Subcutaneous abdominal adipose tissue (tissue), 5 donors: Measurements from ENCODE around the gene PRMT1.

Experiments
- H3K27ac ChIP-seq: one replicate; pipeline ENCODE4 v1.7.0; 2013; ENCODE audit warnings: low read depth, mild to moderate bottlenecking, inconsistent platforms, low read length, moderate library complexity
- H3K27me3 ChIP-seq, 5 donors: one replicate each; pipeline ENCODE4 v1.7.0; 2013; ENCODE audit warnings: low read length in 5 of 5, inconsistent platforms in 1 of 5; ENCODE audit not compliant: control insufficient read depth in 5 of 5, insufficient read depth in 4 of 5
- H3K36me3 ChIP-seq, 5 donors: one replicate each; pipeline ENCODE4 v1.7.0; 2013; ENCODE audit warnings: low read length in 5 of 5; ENCODE audit not compliant: control insufficient read depth in 5 of 5, insufficient read depth in 5 of 5
- H3K4me1 ChIP-seq, 5 donors: one replicate each; pipeline ENCODE4 v1.7.0; 2013; ENCODE audit warnings: low read length in 5 of 5, mild to moderate bottlenecking in 3 of 5, moderate library complexity in 1 of 5; ENCODE audit not compliant: control insufficient read depth in 5 of 5, insufficient read depth in 5 of 5
- H3K4me3 ChIP-seq, 5 donors: one replicate each; pipeline ENCODE4 v1.7.0; 2013; ENCODE audit warnings: low read length in 5 of 5, low read depth in 1 of 5
- H3K9ac ChIP-seq, 5 donors: one replicate each; pipeline ENCODE4 v1.7.0; 2013; ENCODE audit warnings: low read length in 5 of 5, mild to moderate bottlenecking in 4 of 5, moderate library complexity in 3 of 5
- H3K9me3 ChIP-seq, 5 donors: one replicate each; pipeline ENCODE4 v1.7.0; 2013; ENCODE audit warnings: low read length in 5 of 5; ENCODE audit not compliant: control insufficient read depth in 5 of 5
- donor health status: healthy.
- donor health status: healthy.
- donor health status: healthy.
- donor health status: healthy.
- donor health status: healthy.

Gene PRMT1

GRCh38 chr19:49680421-49681351, 3.6 kb downstream of the PRMT1 start:
- peak overlapping the region in 2 of 5 donors; percentile 8 to 68 for H3K9ac ChIP-seq
- H3K9me3 ChIP-seq: no peaks in the 10 kb centered on the region
- H3K4me1 ChIP-seq: peaks cover 3 to 53% (median 36%) of the 10 kb centered on the region in 5 donors
- peak overlapping the region; percentile 50 for H3K27ac ChIP-seq
- peak overlapping the region; percentile 7 to 54 (median 25) for H3K4me3 ChIP-seq
- H3K36me3 ChIP-seq: peaks cover 0 to 36% (median 31%) of the 10 kb centered on the region in 5 donors
- no peaks in the 10 kb centered on the region for H3K27me3 ChIP-seq

GRCh38 chr19:49681830-49682229, 4.8 kb downstream of the PRMT1 start:
- Histone ChIP-seq H3K36me3 (peaks cover 0 to 45% (median 39%) of the 10 kb centered on the region in 5 donors), H3K4me3 (no peak overlapping the region), H3K4me1 (peaks cover 2 to 52% (median 36%) of the 10 kb centered on the region in 5 donors), H3K9ac (no peak overlapping the region), H3K27me3 (peaks cover 0 to 2% (median 0%) of the 10 kb centered on the region in 5 donors), H3K27ac (no peak overlapping the region), H3K9me3 (no peaks in the 10 kb centered on the region)

GRCh38 chr19:49682274-49682673, 5.2 kb downstream of the PRMT1 start:
- H3K27ac ChIP-seq: no peak overlapping the region
- peaks cover 0 to 49% (median 42%) of the 10 kb centered on the region in 5 donors for H3K36me3 ChIP-seq
- no peak overlapping the region for H3K4me3 ChIP-seq
- peaks cover 1 to 54% (median 36%) of the 10 kb centered on the region in 5 donors for H3K4me1 ChIP-seq
- H3K9ac ChIP-seq: peak overlapping the region in 1 of 5 donors; percentile 26
- H3K27me3 ChIP-seq: peaks cover 0 to 2% (median 0%) of the 10 kb centered on the region in 5 donors
- no peaks in the 10 kb centered on the region for H3K9me3 ChIP-seq

- no peaks in the 10 kb centered on the region for H3K9me3 ChIP-seq
- H3K4me3 ChIP-seq: no peak overlapping the region
- H3K4me1 ChIP-seq: peaks cover 3 to 55% (median 30%) of the 10 kb centered on the region in 5 donors
- peaks cover 0 to 6% (median 0%) of the 10 kb centered on the region in 5 donors for H3K27me3 ChIP-seq
- H3K9ac ChIP-seq: no peak overlapping the region
- H3K27ac ChIP-seq: no peak overlapping the region
- H3K36me3 ChIP-seq: peaks cover 0 to 57% (median 49%) of the 10 kb centered on the region in 5 donors
Measured at GRCh38 chr19:49683814-49684250, 6.8 kb downstream of the PRMT1 start.

- H3K9ac ChIP-seq: no peak overlapping the region
- H3K9me3 ChIP-seq: no peaks in the 10 kb centered on the region
- peaks cover 0 to 57% (median 49%) of the 10 kb centered on the region in 5 donors for H3K36me3 ChIP-seq
- no peak overlapping the region for H3K27ac ChIP-seq
- peaks cover 2 to 12% (median 6%) of the 10 kb centered on the region in 5 donors for H3K27me3 ChIP-seq
- no peak overlapping the region for H3K4me3 ChIP-seq
- peaks cover 4 to 56% (median 35%) of the 10 kb centered on the region in 5 donors for H3K4me1 ChIP-seq
Measured at GRCh38 chr19:49684251-49684982, 7.3 kb downstream of the PRMT1 start.

- Histone ChIP-seq H3K4me1 (peaks cover 4 to 57% (median 41%) of the 10 kb centered on the region in 5 donors), H3K9me3 (no peaks in the 10 kb centered on the region), H3K27me3 (peaks cover 5 to 18% (median 10%) of the 10 kb centered on the region in 5 donors), H3K9ac (no peak overlapping the region), H3K36me3 (peaks cover 0 to 57% (median 49%) of the 10 kb centered on the region in 5 donors), H3K27ac (no peak overlapping the region), H3K4me3 (no peak overlapping the region)
Measured at GRCh38 chr19:49684983-49685553, 8.0 kb downstream of the PRMT1 start.

- Histone ChIP-seq H3K9ac (no peak overlapping the region), H3K27ac (no peak overlapping the region), H3K4me1 (peaks cover 7 to 57% (median 41%) of the 10 kb centered on the region in 5 donors), H3K9me3 (no peaks in the 10 kb centered on the region), H3K36me3 (peaks cover 0 to 57% (median 49%) of the 10 kb centered on the region in 5 donors), H3K27me3 (peaks cover 9 to 25% (median 12%) of the 10 kb centered on the region in 5 donors), H3K4me3 (no peak overlapping the region)
Measured at GRCh38 chr19:49685845-49686332, 8.8 kb downstream of the PRMT1 start.

GRCh38 chr19:49686503-49687088, 9.5 kb downstream of the PRMT1 start:
- H3K27ac ChIP-seq: no peak overlapping the region
- no peaks in the 10 kb centered on the region for H3K9me3 ChIP-seq
- peaks cover 7 to 61% (median 46%) of the 10 kb centered on the region in 5 donors for H3K4me1 ChIP-seq
- H3K9ac ChIP-seq: no peak overlapping the region
- H3K4me3 ChIP-seq: no peak overlapping the region
- H3K36me3 ChIP-seq: peaks cover 0 to 57% (median 49%) of the 10 kb centered on the region in 5 donors
- H3K27me3 ChIP-seq: peaks cover 10 to 32% (median 19%) of the 10 kb centered on the region in 5 donors

- Histone ChIP-seq H3K4me3 (peak overlapping the region in 1 of 5 donors; percentile 65), H3K27me3 (peaks cover 10 to 33% (median 21%) of the 10 kb centered on the region in 5 donors), H3K36me3 (peaks cover 0 to 51% (median 43%) of the 10 kb centered on the region in 5 donors)
Measured at GRCh38 chr19:49687150-49687549, 10.1 kb downstream of the PRMT1 start.

More at GRCh38 chr19:49687150-49687549, 10.1 kb downstream of the PRMT1 start:
- no peak overlapping the region for H3K27ac ChIP-seq
- H3K9ac ChIP-seq: no peak overlapping the region
- peaks cover 7 to 58% (median 41%) of the 10 kb centered on the region in 5 donors for H3K4me1 ChIP-seq
- no peaks in the 10 kb centered on the region for H3K9me3 ChIP-seq
